IMR-90 (cell line): ENCODE results near the gene IFNL3. TPM values are rescaled to one million over a fixed set of nuclear protein-coding genes. Genes with fewer than 3 reads are reported as not detected.

Source experiments
- ATAC-seq: fragments of 200-7000 bp; cut with Tn5 transposase; 2 replicates; pipeline ENCODE4 v1.9.1; 2020; ENCODE audit warnings: low read depth, mild to moderate bottlenecking, moderate library complexity
- BruUV-seq: library from RNA; stranded (reverse); fragments of 400-500 nt; replicated peaks from 2 replicates; lab custom pipeline; 2021; lab: Mats Ljungman, UMichigan
- CTCF ChIA-PET: fragments of 300-600 bp; formaldehyde crosslinking; extraction: SDS; loops from one replicate; lab custom pipeline; 2021; ENCODE audit warnings: antibody characterized with exemption; lab: Yijun Ruan, JAX
- POLR2A ChIA-PET: fragments of 300-600 bp; sonication (Branson Sonifier 250); formaldehyde crosslinking; loops from one replicate; lab custom pipeline; 2022; ENCODE audit warnings: antibody characterized with exemption; ENCODE audit not compliant: unreplicated experiment; lab: Charles Lee
- DNase-seq: peaks from one replicate; pipeline ENCODE4 v3.0.0; 2013
- H2AFZ ChIP-seq: replicated peaks from 2 replicates; pipeline ENCODE3; 2013; ENCODE audit warnings: low read length, mild to moderate bottlenecking; ENCODE audit not compliant: poor library complexity
- H2AK5ac ChIP-seq: 2 replicates; pipeline ENCODE4 v1.6.1; 2013; ENCODE audit warnings: low read depth, low read length, inconsistent platforms
- H2AK9ac ChIP-seq: replicated peaks from 2 replicates; pipeline ENCODE3; 2013; ENCODE audit warnings: mild to moderate bottlenecking, low read depth, low read length, moderate library complexity; ENCODE audit not compliant: poor library complexity
- H2BK120ac ChIP-seq: 2 replicates; pipeline ENCODE4 v1.6.1; 2013; ENCODE audit warnings: low read depth, low read length, inconsistent platforms
- H2BK15ac ChIP-seq: 3 replicates; pipeline ENCODE4 v1.6.1; 2013; ENCODE audit warnings: low read depth, low read length, inconsistent platforms
- H2BK20ac ChIP-seq: 2 replicates; pipeline ENCODE4 v1.6.1; 2013; ENCODE audit warnings: low read depth, mild to moderate bottlenecking, inconsistent platforms, low read length, moderate library complexity
- H2BK5ac ChIP-seq: 2 replicates; pipeline ENCODE4 v1.6.1; 2013; ENCODE audit warnings: mild to moderate bottlenecking, low read depth, low read length, inconsistent platforms; ENCODE audit not compliant: poor library complexity, severe bottlenecking
- H3K14ac ChIP-seq: replicated peaks from 2 replicates; pipeline ENCODE4 v1.6.1; 2013; ENCODE audit warnings: low read depth, low read length, inconsistent platforms
- H3K18ac ChIP-seq: 2 replicates; pipeline ENCODE4 v1.6.1; 2013; ENCODE audit warnings: low read depth, low read length, control low read depth
- H3K23ac ChIP-seq: 2 replicates; pipeline ENCODE4 v1.6.1; 2013; ENCODE audit warnings: low read depth, low read length, inconsistent platforms
- H3K27ac ChIP-seq: 2 replicates; pipeline ENCODE4 v1.5.1; 2013; ENCODE audit warnings: mild to moderate bottlenecking, control low read depth, low read length; ENCODE audit not compliant: insufficient read depth
- H3K27me3 ChIP-seq: 2 replicates; pipeline ENCODE4 v1.6.1; 2013; ENCODE audit warnings: low read length; ENCODE audit not compliant: control insufficient read depth, insufficient read depth
- H3K36me3 ChIP-seq: 2 replicates; pipeline ENCODE4 v1.6.1; 2013; ENCODE audit warnings: low read length, mixed read lengths; ENCODE audit not compliant: control insufficient read depth, insufficient read depth
- H3K4ac ChIP-seq: 2 replicates; pipeline ENCODE4 v1.6.1; 2013; ENCODE audit warnings: low read depth, low read length, inconsistent platforms
- H3K4me1 ChIP-seq: 2 replicates; pipeline ENCODE4 v1.6.1; 2013; ENCODE audit warnings: low read length, mixed read lengths; ENCODE audit not compliant: control insufficient read depth, insufficient read depth
- H3K4me2 ChIP-seq: 2 replicates; pipeline ENCODE4 v1.6.1; 2013; ENCODE audit warnings: low read depth, mild to moderate bottlenecking, control low read depth, low read length, moderate library complexity
- H3K4me3 ChIP-seq: 2 replicates; pipeline ENCODE4 v1.5.1; 2013; ENCODE audit warnings: low read depth, mild to moderate bottlenecking, control low read depth, low read length, moderate library complexity; ENCODE audit not compliant: insufficient read depth
- H3K56ac ChIP-seq: 2 replicates; pipeline ENCODE4 v1.6.1; 2013; ENCODE audit warnings: low read length, inconsistent platforms; ENCODE audit not compliant: insufficient read depth; ENCODE audit errors: extremely low read depth
- H3K79me1 ChIP-seq, 2 experiments: 2 replicates each; pipeline ENCODE4 v1.6.1; 2013; ENCODE audit warnings: low read length in 2 of 2, inconsistent platforms in 1 of 2, low read depth in 1 of 2
- H3K9ac ChIP-seq: 2 replicates; pipeline ENCODE4 v1.6.1; 2013; ENCODE audit warnings: low read depth, low read length, control low read depth
- H3K9me1 ChIP-seq: 2 replicates; pipeline ENCODE4 v1.6.1; 2013; ENCODE audit warnings: low read length, inconsistent platforms; ENCODE audit not compliant: insufficient read depth
- H3K9me3 ChIP-seq: 2 replicates; pipeline ENCODE4 v1.6.1; 2013; ENCODE audit warnings: low read length; ENCODE audit not compliant: control insufficient read depth, insufficient read depth
- H4K20me1 ChIP-seq: 2 replicates; pipeline ENCODE4 v1.6.1; 2013; ENCODE audit warnings: low read length, inconsistent platforms; ENCODE audit not compliant: insufficient read depth
- H4K5ac ChIP-seq: 2 replicates; pipeline ENCODE4 v1.6.1; 2013; ENCODE audit warnings: mild to moderate bottlenecking, low read depth, low read length, control low read depth
- H4K8ac ChIP-seq, 2 experiments: 2 replicates each; pipeline ENCODE4 v1.6.1; 2013; ENCODE audit warnings: low read depth in 2 of 2, low read length in 2 of 2, control low read depth in 1 of 2, inconsistent platforms in 1 of 2
- H4K91ac ChIP-seq: 2 replicates; pipeline ENCODE4 v1.6.1; 2013; ENCODE audit warnings: low read depth, low read length, inconsistent platforms; ENCODE audit not compliant: insufficient read depth
- CEBPB ChIP-seq: IDR thresholded peaks from 2 replicates; pipeline ENCODE4 v1.6.1; 2012; ENCODE audit warnings: low read depth, low read length, improper control_type of control experiment
- CTCF ChIP-seq: conservative IDR thresholded peaks from 2 replicates; pipeline ENCODE4 v1.5.1; 2012; ENCODE audit warnings: mild to moderate bottlenecking, low read depth, low read length, improper control_type of control experiment
- ELK1 ChIP-seq: fragments of 150-350 bp; IDR thresholded peaks from 2 replicates; pipeline ENCODE4 v1.6.1; 2016; ENCODE audit warnings: low read depth, mild to moderate bottlenecking, low read length, moderate library complexity, borderline replicate concordance
- FOS ChIP-seq: fragments of 150-350 bp; IDR thresholded peaks from 2 replicates; pipeline ENCODE4 v1.6.1; 2016; ENCODE audit warnings: low read depth, low read length
- MXI1 ChIP-seq: IDR thresholded peaks from 2 replicates; pipeline ENCODE4 v1.6.1; 2012; ENCODE audit warnings: low read depth, mild to moderate bottlenecking, low read length, moderate library complexity, borderline replicate concordance
- NFE2L2 ChIP-seq: fragments of 150-350 bp; IDR thresholded peaks from 2 replicates; pipeline ENCODE4 v1.6.1; 2016; ENCODE audit warnings: low read depth, mild to moderate bottlenecking, low read length
- POLR2A ChIP-seq: IDR thresholded peaks from 2 replicates; pipeline ENCODE4 v1.6.1; 2012; ENCODE audit warnings: mild to moderate bottlenecking, low read depth, low read length
- RCOR1 ChIP-seq: IDR thresholded peaks from 2 replicates; pipeline ENCODE4 v1.6.1; 2012; ENCODE audit warnings: mild to moderate bottlenecking, low read length, improper control_type of control experiment; ENCODE audit not compliant: insufficient replicate concordance
- SMC3 ChIP-seq: fragments of 150-350 bp; IDR thresholded peaks from 2 replicates; pipeline ENCODE4 v1.6.1; 2016; ENCODE audit warnings: low read depth, mild to moderate bottlenecking, antibody characterized with exemption, low read length, moderate library complexity
- USF2 ChIP-seq: fragments of 150-350 bp; IDR thresholded peaks from 2 replicates; pipeline ENCODE4 v1.6.1; 2017; ENCODE audit warnings: mild to moderate bottlenecking, antibody characterized with exemption, low read length, low read depth
- WGBS, 2 experiments: methylation state at CpG; one replicate each; pipeline versions ENCODE4 v1.1.5 to v1.1.7; 2013; ENCODE audit warnings: missing lambda C conversion rate in 2 of 2; ENCODE audit not compliant: insufficient read length in 1 of 2; ENCODE audit errors: extremely low coverage in 2 of 2; 5-methylcytosine and 5-hydroxymethylcytosine counted together
- dilution Hi-C: fragments of 300-500 bp; cut with HindIII; formaldehyde crosslinking; loops from one replicate; pipeline ENCODE4 v1.14.3; 2018; ENCODE audit warnings: low sequenced_read_pairs; ENCODE audit not compliant: unreplicated experiment
- in situ Hi-C: fragments of 300-500 bp; cut with MboI; formaldehyde crosslinking; loops from 3 replicates; pipeline ENCODE4 v1.14.3; 2019; ENCODE audit warnings: low sequenced_read_pairs, inconsistent platforms, mixed read lengths
- intact Hi-C: fragments of 100-400 bp; cut with micrococcal nuclease; formaldehyde crosslinking; loops from 2 replicates; pipeline ENCODE4 v1.10.0; 2022
- polyA plus RNA-seq, 3 experiments: library from polyadenylated mRNA; depleted of rRNA; stranded (reverse); fragments of >200 nt; gene quantifications; 2 replicates each; pipeline ENCODE4 v1.2.3, GENCODE V29; 2012; ENCODE audit warnings: low replicate concordance in 1 of 3
- total RNA-seq: library from RNA; depleted of rRNA; stranded (reverse); fragments of >200 nt; gene quantifications from 2 replicates; pipeline ENCODE4 v1.2.3, GENCODE V29; 2012

The IFNL3 gene
- total and polyA plus RNA-seq, 2 of the 4 experiments (the other 2 are of a cell fraction): not detected

- Histone ChIP-seq H4K5ac (no peak overlapping the region), H3K4me1 (no peaks in the 10 kb centered on the region), H3K9me1 (no peaks in the 10 kb centered on the region), H3K9ac (no peak overlapping the region), H4K8ac (no peak overlapping the region), H3K4me3 (no peak overlapping the region), H3K27me3 (peaks cover 20% of the 10 kb centered on the region), H3K14ac (no peak overlapping the region), H3K56ac (no peak overlapping the region), H2BK15ac (no peak overlapping the region), H3K18ac (no peak overlapping the region), H2BK20ac (no peak overlapping the region), H4K91ac (no peak overlapping the region), H3K79me1 (no peaks in the 10 kb centered on the region), H3K36me3 (no peaks in the 10 kb centered on the region), H3K27ac (no peak overlapping the region), H2BK5ac (no peak overlapping the region), H2AK9ac (no peak overlapping the region), H2AK5ac (no peak overlapping the region), H3K9me3 (peaks cover 5% of the 10 kb centered on the region), H3K23ac (no peak overlapping the region), H2BK120ac (no peak overlapping the region), H4K20me1 (no peaks in the 10 kb centered on the region), H2AFZ (no peak overlapping the region), H3K4ac (no peak overlapping the region), H3K4me2 (no peak overlapping the region)
- intact Hi-C loops (loop anchor here (10.0 kb wide), 1 partner anchor 66 kb away; no protein-coding TSS in a partner anchor), dilution Hi-C loops (no loop called here), in situ Hi-C loops (loop anchor here (25.0 kb wide), 1 partner anchor 756 kb away; no protein-coding TSS in a partner anchor)
- ChIA-PET CTCF (no interaction called here), POLR2A (no interaction called here)
- 73% methylated on average over 6 of the region's 15 CpGs; no CpG with 5 or more reads in 1 of the 2 experiments for WGBS, 2 experiments
- TF ChIP-seq NFE2L2 (no peak), ELK1 (no peak), RCOR1 (no peak), FOS (no peak), SMC3 (no peak), MXI1 (no peak), CTCF (no peak), POLR2A (no peak), CEBPB (no peak), USF2 (no peak)
- no TSS peak for BruUV-seq
- ATAC-seq: no peak
- no peak for DNase-seq
These were observed 26.4 kb downstream of the IFNL3 start for GRCh38 chr19:39218230-39219007.
